Melanocyte of skin (primary cell): ENCODE measurements around the gene TBC1D3H. TPM values are rescaled to one million over a fixed set of nuclear protein-coding genes. Genes with fewer than 3 reads are reported as not detected.

ENCODE experiments used
- small RNA-seq, 2 donors: library from RNA; depleted of rRNA; stranded (forward); fragments of <200 nt; gene quantifications; one replicate each; pipeline ENCODE3, GENCODE V24; 2012
- total RNA-seq, 2 donors: library from RNA; depleted of rRNA; stranded (reverse); fragments of >200 nt; gene quantifications; 2 replicates each; pipeline ENCODE4 v1.2.3, GENCODE V29; 2012

The TBC1D3H gene
- total RNA-seq, result not detected

DNA sequence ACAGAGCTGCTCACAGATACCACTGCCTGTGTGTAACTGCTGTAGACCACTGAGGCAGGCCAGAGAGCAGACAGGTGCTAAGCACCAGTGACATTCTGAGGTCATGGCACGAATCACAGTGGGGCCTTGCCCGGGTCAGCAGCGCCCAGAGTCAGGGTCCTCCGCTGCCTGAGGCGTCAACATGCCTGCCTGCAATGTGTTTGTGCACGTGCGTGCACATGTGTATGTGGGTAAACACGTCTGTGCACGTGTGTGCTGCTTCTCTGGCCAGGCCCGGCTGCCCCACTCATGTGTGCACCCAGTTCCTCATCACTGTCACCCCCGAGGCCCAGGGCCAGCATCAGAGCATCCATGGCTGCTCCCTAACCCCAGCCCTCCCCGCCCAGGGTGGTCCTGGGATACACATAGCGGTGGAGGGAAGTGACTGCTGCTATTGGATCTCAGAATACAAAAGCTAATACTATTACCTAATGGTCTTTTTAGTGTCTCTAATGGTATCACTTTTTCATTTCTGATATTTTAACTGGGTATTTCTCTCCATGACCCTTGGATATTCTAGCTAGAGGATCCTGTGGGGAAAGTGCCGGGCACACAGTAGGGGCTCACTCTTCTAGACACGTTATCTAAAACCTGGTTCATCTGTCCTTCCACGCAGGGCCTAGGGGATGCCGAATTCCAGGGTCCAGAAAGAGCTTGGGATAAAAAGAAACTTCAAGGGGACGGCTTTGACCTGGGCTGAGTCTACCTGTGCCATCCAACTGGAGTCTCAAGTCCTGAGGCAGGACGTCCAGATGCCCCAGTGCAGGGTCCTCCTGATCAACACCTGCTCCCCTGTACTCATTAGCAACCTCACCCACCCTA, at the start of gene TBC1D3H:
TBC1D3H (minus strand) TSS at position 51 of the 861 bp plus-strand sequence. CDS start 1,540 bp downstream, outside the sequence.

Small RNA genes within 50 kb of the gene (small RNA-seq; reads per million reads assigned to genes)
- gene RNU6-1192P, result 0 reads per million in 2 donors

Other genes starting within 250 kb of the TBC1D3H start
- gene TBC1D3B, start 211.8 kb downstream of the TBC1D3H start, total RNA-seq, result not detected
- gene CCL3L1, start 191.7 kb downstream of the TBC1D3H start, total RNA-seq, result under 1 TPM in 1 of 2 donors, not detected in 1; 0.69 TPM
- gene CCL4L2, start 177.4 kb downstream of the TBC1D3H start, total RNA-seq, result not detected
- under 1 TPM in 1 of 2 donors, not detected in 1; under 0.01 TPM for gene TBC1D3I, start 123.9 kb downstream of the TBC1D3H start, total RNA-seq
- not detected for gene TBC1D3G, start 64.6 kb downstream of the TBC1D3H start, total RNA-seq
- gene ZNHIT3, start 98.2 kb upstream of the TBC1D3H start, total RNA-seq, result 10 to 100 TPM; 16.9 to 19.0 TPM
- gene MYO19, start 146.4 kb upstream of the TBC1D3H start, total RNA-seq, result 10 to 100 TPM; 42.0 to 96.2 TPM
- gene PIGW, start 146.6 kb upstream of the TBC1D3H start, total RNA-seq, result 10 to 100 TPM in 1 of 2 donors, 1 to 10 TPM in 1; 10.0 to 12.0 TPM
- 10 to 100 TPM; 31.7 to 32.6 TPM for gene GGNBP2, start 156.5 kb upstream of the TBC1D3H start, total RNA-seq
- 1 to 10 TPM; 1.0 to 3.0 TPM for gene DHRS11, start 203.4 kb upstream of the TBC1D3H start, total RNA-seq
- 1 to 10 TPM; 4.5 to 5.7 TPM for gene MRM1, start 213.1 kb upstream of the TBC1D3H start, total RNA-seq